H1 (cell line): ENCODE measurements around the gene CAV3. TPM values are rescaled to one million over a fixed set of nuclear protein-coding genes. Genes with fewer than 3 reads are reported as not detected.

ENCODE experiments used
- CTCF ChIA-PET: fragments of 300-600 bp; sonication (Branson Sonifier 250); formaldehyde crosslinking; loops from one replicate; lab custom pipeline; 2021; ENCODE audit not compliant: partially characterized antibody; lab: Charles Lee
- POLR2A ChIA-PET: fragments of 300-600 bp; sonication (Branson Sonifier 250); formaldehyde crosslinking; loops from one replicate; lab custom pipeline; 2021; ENCODE audit warnings: inconsistent platforms; ENCODE audit not compliant: partially characterized antibody; lab: Charles Lee
- DNase-seq, 2 experiments: peaks; one replicate each; pipeline versions ENCODE4 v3.0.0 to v3.0.0-alpha.2; 2010 to 2022; ENCODE audit warnings: low spot score in 2 of 2, low read depth in 1 of 2, mixed read lengths in 1 of 2
- FAIRE-seq: peaks from 2 replicates; lab custom pipeline; 2011; peaks lifted over from hg19 to GRCh38; lab: Jason Lieb, UNC
- H2AFZ ChIP-seq: 2 replicates; pipeline ENCODE4 v1.8.1; 2012; ENCODE audit warnings: low read length, inconsistent platforms
- H2AK5ac ChIP-seq: 2 replicates; pipeline ENCODE4 v1.6.1; 2013; ENCODE audit warnings: low read depth, low read length
- H2BK120ac ChIP-seq: replicated peaks from 2 replicates; pipeline ENCODE3; 2013; ENCODE audit warnings: low read depth, low read length, inconsistent platforms
- H2BK12ac ChIP-seq: 2 replicates; pipeline ENCODE4 v1.6.1; 2013; ENCODE audit warnings: low read depth, low read length
- H2BK15ac ChIP-seq: 2 replicates; pipeline ENCODE4 v1.6.1; 2013; ENCODE audit warnings: low read length
- H2BK20ac ChIP-seq: 2 replicates; pipeline ENCODE4 v1.6.1; 2013; ENCODE audit warnings: low read length
- H2BK5ac ChIP-seq: 2 replicates; pipeline ENCODE4 v1.6.1; 2013; ENCODE audit warnings: low read depth, low read length
- H3K14ac ChIP-seq: 2 replicates; pipeline ENCODE4 v1.6.1; 2013; ENCODE audit warnings: inconsistent platforms; ENCODE audit not compliant: insufficient read length
- H3K18ac ChIP-seq: 2 replicates; pipeline ENCODE4 v1.6.1; 2013; ENCODE audit warnings: low read length; ENCODE audit errors: extremely low read depth
- H3K23ac ChIP-seq: 2 replicates; pipeline ENCODE4 v1.6.1; 2013; ENCODE audit warnings: inconsistent platforms; ENCODE audit not compliant: insufficient read length
- H3K23me2 ChIP-seq: 2 replicates; pipeline ENCODE4 v1.6.1; 2013; ENCODE audit warnings: low read depth, low read length
- H3K27ac ChIP-seq: 2 replicates; pipeline ENCODE4 v1.6.1; 2011; ENCODE audit warnings: low read depth, low read length, inconsistent platforms
- H3K27me3 ChIP-seq, 4 experiments: replicated peaks in 1 of 4; 1 replicate in 1 of 4; 2 replicates in 3 of 4; pipeline versions ENCODE4 v1.6.1 to v1.8.1; 2011 to 2013; ENCODE audit warnings: low read length in 3 of 4, mild to moderate bottlenecking in 3 of 4, inconsistent platforms in 2 of 4, mixed read lengths in 2 of 4, moderate library complexity in 1 of 4; ENCODE audit not compliant: control insufficient read depth in 3 of 4, insufficient read depth in 3 of 4; ENCODE audit errors: extremely low read depth in 1 of 4
- H3K36me3 ChIP-seq, 4 experiments: 2 replicates each; pipeline versions ENCODE4 v1.6.1 to v1.8.1; 2011 to 2013; ENCODE audit warnings: mild to moderate bottlenecking in 4 of 4, low read length in 3 of 4, moderate library complexity in 2 of 4, control low read depth in 1 of 4, inconsistent platforms in 1 of 4; ENCODE audit not compliant: insufficient read depth in 4 of 4, control insufficient read depth in 2 of 4
- H3K4ac ChIP-seq: replicated peaks from 2 replicates; pipeline ENCODE3; 2013; ENCODE audit warnings: low read length, low read depth, mixed read lengths, inconsistent platforms; ENCODE audit not compliant: insufficient read length
- H3K4me1 ChIP-seq, 4 experiments: replicated peaks in 1 of 4; 1 replicate in 1 of 4; 2 replicates in 3 of 4; pipeline versions ENCODE4 v1.6.1 to v1.8.1; 2011 to 2013; ENCODE audit warnings: low read length in 3 of 4, inconsistent platforms in 2 of 4, mixed read lengths in 1 of 4; ENCODE audit not compliant: insufficient read depth in 4 of 4, control insufficient read depth in 3 of 4
- H3K4me2 ChIP-seq, 2 experiments: 2 replicates each; pipeline versions ENCODE4 v1.6.1 to v1.8.1; 2011 to 2013; ENCODE audit warnings: low read depth in 2 of 2, low read length in 2 of 2, control low read depth in 1 of 2, inconsistent platforms in 1 of 2, mild to moderate bottlenecking in 1 of 2; ENCODE audit not compliant: insufficient read depth in 1 of 2
- H3K4me3 ChIP-seq, 4 experiments: fragments of 200-600, 300-600 bp in 1 of 4; sonication (generic), shearing (Covaris generic), sonication (Bioruptor Twin) in 1 of 4; 2 replicates each; pipeline versions ENCODE4 v1.5.1 to v1.8.1; 2011 to 2016; ENCODE audit warnings: low read length in 4 of 4, low read depth in 3 of 4, control low read depth in 2 of 4, inconsistent platforms in 2 of 4, mild to moderate bottlenecking in 2 of 4, mixed read lengths in 1 of 4, moderate library complexity in 1 of 4; ENCODE audit not compliant: insufficient read depth in 2 of 4; ENCODE audit errors: extremely low read depth in 1 of 4
- H3K56ac ChIP-seq: replicated peaks from 2 replicates; pipeline ENCODE3; 2013; ENCODE audit warnings: low read depth, mild to moderate bottlenecking, mixed read lengths, low read length, inconsistent platforms; ENCODE audit not compliant: insufficient read length
- H3K79me1 ChIP-seq: 2 replicates; pipeline ENCODE4 v1.6.1; 2013; ENCODE audit warnings: low read depth, low read length, control low read depth
- H3K79me2 ChIP-seq, 2 experiments: 2 replicates each; pipeline versions ENCODE4 v1.6.1 to v1.8.1; 2012 to 2013; ENCODE audit warnings: low read length in 2 of 2, mild to moderate bottlenecking in 2 of 2, inconsistent platforms in 1 of 2; ENCODE audit not compliant: insufficient read depth in 2 of 2, control insufficient read depth in 1 of 2
- H3K9ac ChIP-seq, 4 experiments: replicated peaks in 1 of 4; 1 replicate in 1 of 4; 2 replicates in 3 of 4; pipeline versions ENCODE4 v1.6.1 to v1.8.1; 2011 to 2013; ENCODE audit warnings: low read depth in 3 of 4, low read length in 3 of 4, control low read depth in 2 of 4, mild to moderate bottlenecking in 2 of 4, moderate library complexity in 2 of 4, inconsistent platforms in 1 of 4; ENCODE audit errors: extremely low read depth in 1 of 4
- H3K9me3 ChIP-seq, 2 experiments: 2 replicates each; pipeline versions ENCODE4 v1.6.1 to v1.8.1; 2012 to 2013; ENCODE audit warnings: mild to moderate bottlenecking in 2 of 2, moderate library complexity in 2 of 2, control low read depth in 1 of 2, inconsistent platforms in 1 of 2, low read depth in 1 of 2, low read length in 1 of 2, mixed read lengths in 1 of 2; ENCODE audit not compliant: insufficient read depth in 2 of 2
- H4K20me1 ChIP-seq, 2 experiments: replicated peaks in 1 of 2; 2 replicates each; pipeline versions ENCODE3 to v1.8.1; 2011 to 2013; ENCODE audit warnings: inconsistent platforms in 2 of 2, low read length in 2 of 2, mild to moderate bottlenecking in 1 of 2; ENCODE audit not compliant: insufficient read depth in 2 of 2, control insufficient read depth in 1 of 2
- H4K5ac ChIP-seq: 2 replicates; pipeline ENCODE4 v1.6.1; 2013; ENCODE audit warnings: low read length, low read depth, mixed read lengths, inconsistent platforms; ENCODE audit not compliant: insufficient read length
- H4K8ac ChIP-seq: 2 replicates; pipeline ENCODE4 v1.8.0; 2013; ENCODE audit warnings: mild to moderate bottlenecking, moderate library complexity, low read length, inconsistent platforms; ENCODE audit not compliant: insufficient read depth; ENCODE audit errors: extremely low read depth
- H4K91ac ChIP-seq: replicated peaks from 2 replicates; pipeline ENCODE3; 2013; ENCODE audit warnings: low read length, mixed read lengths, inconsistent platforms; ENCODE audit not compliant: insufficient read length
- ATF3 ChIP-seq: IDR thresholded peaks from 2 replicates; pipeline ENCODE4 v1.6.1; 2011; ENCODE audit warnings: low read depth, mild to moderate bottlenecking, low read length; ENCODE audit not compliant: insufficient read depth
- CBX8 ChIP-seq: fragments of 300-800, 300-1000 bp; sonication (generic); IDR thresholded peaks from 2 replicates; pipeline ENCODE4 v1.7.1; 2016; ENCODE audit warnings: low read depth, low read length, borderline replicate concordance
- E2F6 ChIP-seq: IDR thresholded peaks from 2 replicates; pipeline ENCODE4 v1.6.1; 2012; ENCODE audit warnings: inconsistent platforms
- FOSL1 ChIP-seq: IDR thresholded peaks from 2 replicates; pipeline ENCODE4 v1.6.1; 2011; ENCODE audit warnings: mild to moderate bottlenecking, low read depth, low read length, moderate library complexity; ENCODE audit not compliant: insufficient read depth
- GTF2F1 ChIP-seq: IDR thresholded peaks from 2 replicates; pipeline ENCODE4 v1.6.1; 2012; ENCODE audit warnings: low read depth, low read length, improper control_type of control experiment, borderline replicate concordance
- JUND ChIP-seq: IDR thresholded peaks from 2 replicates; pipeline ENCODE4 v1.6.1; 2011; ENCODE audit warnings: mild to moderate bottlenecking, improper control_type of control experiment, low read length
- SUZ12 ChIP-seq: fragments of 200-600 bp; sonication (generic); IDR thresholded peaks from 2 replicates; pipeline ENCODE4 v1.6.1; 2012; ENCODE audit warnings: mild to moderate bottlenecking, inconsistent platforms, low read length, moderate library complexity, mixed read lengths
- TCF12 ChIP-seq: IDR thresholded peaks from 2 replicates; pipeline ENCODE4 v1.6.1; 2011; ENCODE audit warnings: low read depth, mild to moderate bottlenecking, low read length
- USF2 ChIP-seq: IDR thresholded peaks from 2 replicates; pipeline ENCODE4 v1.6.1; 2011; ENCODE audit warnings: low read length, improper control_type of control experiment
- WGBS, 2 experiments: shearing (Covaris generic) in 1 of 2; methylation state at CpG; one replicate each; pipeline versions ENCODE4 v1.1.6 to v1.1.7; 2013 to 2015; ENCODE audit warnings: low lambda C conversion rate in 2 of 2, mixed read lengths in 2 of 2, inconsistent platforms in 1 of 2, low coverage in 1 of 2, missing lambda C conversion rate in 1 of 2; ENCODE audit not compliant: insufficient replicate concordance in 2 of 2, insufficient coverage in 1 of 2, insufficient read length in 1 of 2; ENCODE audit errors: extremely low coverage in 1 of 2, missing lambda C conversion rate in 1 of 2; 5-methylcytosine and 5-hydroxymethylcytosine counted together
- polyA plus RNA-seq, 7 experiments: library from polyadenylated mRNA; depleted of rRNA in 3 of 7; stranded (reverse) in 5 of 7; unstranded in 2 of 7; fragments of >200 nt in 5 of 7; fragments of 200-250 nt in 2 of 7; gene quantifications; 1 replicate in 5 of 7; 2 replicates in 1 of 7; 4 replicates in 1 of 7; pipeline versions ENCODE4 v1.2.1 to v1.2.3, GENCODE V29; 2011 to 2013; ENCODE audit warnings: missing spikeins in 2 of 7, mixed read lengths in 2 of 7
- total RNA-seq: library from RNA; stranded (reverse); fragmentation: NEBNext Ultra II Directional; extraction: Animal tissue kit (Norgen Biotek cat#: 25700); gene quantifications from 2 replicates; pipeline ENCODE4 v1.2.1, GENCODE V29; 2021

Gene CAV3
- total and polyA plus RNA-seq, 2 of the 8 experiments (the other 6 are each of a cell fraction or from before 2014, with no cell fraction given) = not detected

GRCh38 chr3:8712908-8713255 lies 20.7 kb upstream of the CAV3 start:
- Histone ChIP-seq H2AFZ (no peak overlapping the region), H3K9me3 (peaks cover 0 to 3% of the 10 kb centered on the region in 2 experiments; a peak in 1 of 4 replicates), H3K79me1 (no peaks in the 10 kb centered on the region), H3K4me3 (no peak overlapping the region), H2BK12ac (no peak overlapping the region), H3K4me1 (no peaks in the 10 kb centered on the region; a peak in 1 of 7 replicates), H3K79me2 (no peaks in the 10 kb centered on the region), H3K4ac (no peak overlapping the region), H4K20me1 (peaks cover 0 to 7% of the 10 kb centered on the region in 2 experiments), H3K56ac (no peak overlapping the region), H3K27ac (no peak overlapping the region), H3K36me3 (no peaks in the 10 kb centered on the region), H4K5ac (no peak overlapping the region), H2BK20ac (no peak overlapping the region), H4K91ac (no peak overlapping the region), H2BK5ac (no peak overlapping the region), H2BK15ac (no peak overlapping the region), H3K27me3 (peaks cover 39 to 73% (median 70%) of the 10 kb centered on the region in 4 experiments), H3K14ac (no peak overlapping the region), H4K8ac (no peak overlapping the region), H3K23me2 (0 out of 2 replicates have a peak, but pooled peaks cover 1% of the 10 kb centered on the region), H3K4me2 (no peak overlapping the region), H3K9ac (no peak overlapping the region), H2AK5ac (no peak overlapping the region), H3K18ac (no peak overlapping the region), H2BK120ac (no peak overlapping the region), H3K23ac (no peak overlapping the region)
- FAIRE-seq (no peak), DNase-seq (no peak)
- ChIA-PET POLR2A (interaction anchor here (1.4 kb wide), 1 partner anchor 56 kb away, joined by 3 read pairs; no protein-coding TSS in a partner anchor), CTCF (interaction anchor here (0.6 to 4.5 kb wide), 21 partner anchors 8 to 779 kb away, joined by 3 to 37 read pairs (median 7); partner anchors contain the start of genes CAV3 and OXTR)
- TF ChIP-seq USF2 (no peak), JUND (no peak), SUZ12 (0 out of 2 replicates have a peak, but pooled peaks have one; percentile 31), E2F6 (no peak), GTF2F1 (no peak), ATF3 (no peak), TCF12 (no peak), CBX8 (no peak), FOSL1 (no peak)
- 86% methylated on average over 2 of the region's 2 CpGs; no CpG with 5 or more reads in 1 of the 2 experiments for WGBS, 2 experiments
